ENCODE measurements around the gene GPHB5.
"Not testable (repeated sequence)": the region's sequence is repeated elsewhere in the genome, so short reads cannot be mapped to it uniquely, and the experiment has no call there.

GPHB5 gene

GRCh38 chr14:63318835-63319234 is at the start of gene GPHB5:
Gene GPHB5 (minus strand): TSS chr14:63318935. CDS start chr14:63317849, 1,086 bp downstream.
- no peak for DNase-seq

GRCh38 chr14:63367742-63368364 is 49.1 kb upstream of the GPHB5 start:
- no peak for DNase-seq

GRCh38 chr14:63362389-63362819 is 43.7 kb upstream of the GPHB5 start:
- no peak for DNase-seq

- DNase-seq = no peak
These were observed 43.1 kb upstream of the GPHB5 start for GRCh38 chr14:63361790-63362189.

GRCh38 chr14:63357841-63358240 is 39.1 kb upstream of the GPHB5 start:
- no peak for DNase-seq

GRCh38 chr14:63345826-63346225 is 27.1 kb upstream of the GPHB5 start:
- no peak for DNase-seq

- no peak for DNase-seq
These were observed 25.6 kb upstream of the GPHB5 start for GRCh38 chr14:63344336-63344735.

GRCh38 chr14:63343878-63344277 is 25.1 kb upstream of the GPHB5 start:
- no peak for DNase-seq

- DNase-seq = no peak
These were observed 23.6 kb upstream of the GPHB5 start for GRCh38 chr14:63342371-63342770.

GRCh38 chr14:63328787-63329737 is 10.3 kb upstream of the GPHB5 start:
- no peak for DNase-seq

- DNase-seq = no peak
These were observed 8.1 kb upstream of the GPHB5 start for GRCh38 chr14:63326840-63327239.

GRCh38 chr14:63322897-63323573 is 4.3 kb upstream of the GPHB5 start:
- no peak for DNase-seq

GRCh38 chr14:63322472-63322871 is 3.7 kb upstream of the GPHB5 start:
- DNase-seq = no peak

GRCh38 chr14:63308723-63309317 is 9.9 kb downstream of the GPHB5 start:
- DNase-seq = peak; percentile 79

GRCh38 chr14:63304429-63304828 is 14.3 kb downstream of the GPHB5 start:
- not testable (repeated sequence) for DNase-seq

GRCh38 chr14:63301891-63302534 is 16.7 kb downstream of the GPHB5 start:
- no peak for DNase-seq

- no peak for DNase-seq
These were observed 17.9 kb downstream of the GPHB5 start for GRCh38 chr14:63300854-63301253.

- DNase-seq = no peak
These were observed 19.2 kb downstream of the GPHB5 start for GRCh38 chr14:63299351-63300110.

- DNase-seq = no peak
These were observed 21.2 kb downstream of the GPHB5 start for GRCh38 chr14:63297372-63298063.

- DNase-seq = no peak
These were observed 22.6 kb downstream of the GPHB5 start for GRCh38 chr14:63296060-63296563.

GRCh38 chr14:63295231-63295685 is 23.5 kb downstream of the GPHB5 start:
- no peak for DNase-seq

All from islet precursor cell (in vitro differentiated cells).